Neuron (in vitro differentiated cells): Measurements from ENCODE around the gene CXCL9.
"Not testable (repeated sequence)": the region's sequence is repeated elsewhere in the genome, so short reads cannot be mapped to it uniquely, and the experiment has no call there.

ENCODE experiments used
- H2AFZ ChIP-seq: one replicate; pipeline ENCODE4 v1.6.1; 2013; ENCODE audit warnings: low read depth, mild to moderate bottlenecking, inconsistent platforms, low read length, moderate library complexity
- H3K27me3 ChIP-seq: one replicate; pipeline ENCODE4 v1.6.1; 2013; ENCODE audit warnings: low read length; ENCODE audit not compliant: insufficient read depth
- H3K36me3 ChIP-seq: one replicate; pipeline ENCODE4 v1.6.1; 2013; ENCODE audit warnings: low read length; ENCODE audit not compliant: insufficient read depth
- H3K4me1 ChIP-seq: one replicate; pipeline ENCODE4 v1.6.1; 2013; ENCODE audit warnings: low read length; ENCODE audit not compliant: insufficient read depth
- H3K4me3 ChIP-seq: 2 replicates; pipeline ENCODE4 v1.5.1; 2013; ENCODE audit warnings: mild to moderate bottlenecking, low read length, moderate library complexity
- H3K9me3 ChIP-seq: one replicate; pipeline ENCODE4 v1.6.1; 2013; ENCODE audit warnings: low read length

Gene CXCL9

GRCh38 chr4:76007089-76007862 lies at the start of gene CXCL9:
TSS of gene CXCL9 (minus strand) at chr4:76007509. CDS start at chr4:76007449, 60 bp downstream.
- no peaks in the 10 kb centered on the region for H3K36me3 ChIP-seq
- no peaks in the 10 kb centered on the region for H3K9me3 ChIP-seq
- peaks cover 6% of the 10 kb centered on the region for H3K4me1 ChIP-seq
- peaks cover 7% of the 10 kb centered on the region for H3K27me3 ChIP-seq
- H2AFZ ChIP-seq: no peak within 1 kb of the TSS
- H3K4me3 ChIP-seq: no peak within 1 kb of the TSS

DNA sequence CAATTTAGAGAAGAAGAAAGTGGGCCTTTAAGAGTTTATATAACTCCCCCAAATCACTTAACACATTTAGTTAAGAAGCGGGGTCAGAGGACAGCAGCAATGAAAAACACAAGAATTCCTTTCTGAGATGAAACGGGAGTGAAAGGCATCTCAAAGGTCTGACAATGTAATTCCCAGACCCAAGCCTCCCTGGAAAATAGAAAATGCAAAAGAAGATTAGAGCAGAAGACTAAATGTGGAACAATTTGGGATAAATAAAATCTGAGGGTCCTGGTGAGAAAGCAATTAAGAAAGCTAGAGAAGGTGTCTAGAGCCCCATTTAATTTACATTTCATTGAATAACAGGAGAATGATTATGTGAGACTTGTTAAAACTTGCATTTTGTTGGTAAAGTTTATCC lies 48.1 kb upstream of the CXCL9 start:
- Histone ChIP-seq H3K9me3 (no peaks in the 10 kb centered on the region), H2AFZ (no peak overlapping the region), H3K4me3 (no peak overlapping the region), H3K27me3 (peaks cover 16% of the 10 kb centered on the region), H3K4me1 (peaks cover 5% of the 10 kb centered on the region), H3K36me3 (no peaks in the 10 kb centered on the region)

- H3K36me3 ChIP-seq: no peaks in the 10 kb centered on the region
- H2AFZ ChIP-seq: no peak overlapping the region
- H3K9me3 ChIP-seq: no peaks in the 10 kb centered on the region
- peaks cover 16% of the 10 kb centered on the region for H3K27me3 ChIP-seq
- peaks cover 5% of the 10 kb centered on the region for H3K4me1 ChIP-seq
- H3K4me3 ChIP-seq: no peak overlapping the region
These were observed 47.7 kb upstream of the CXCL9 start for GRCh38 chr4:76055016-76055415.

DNA sequence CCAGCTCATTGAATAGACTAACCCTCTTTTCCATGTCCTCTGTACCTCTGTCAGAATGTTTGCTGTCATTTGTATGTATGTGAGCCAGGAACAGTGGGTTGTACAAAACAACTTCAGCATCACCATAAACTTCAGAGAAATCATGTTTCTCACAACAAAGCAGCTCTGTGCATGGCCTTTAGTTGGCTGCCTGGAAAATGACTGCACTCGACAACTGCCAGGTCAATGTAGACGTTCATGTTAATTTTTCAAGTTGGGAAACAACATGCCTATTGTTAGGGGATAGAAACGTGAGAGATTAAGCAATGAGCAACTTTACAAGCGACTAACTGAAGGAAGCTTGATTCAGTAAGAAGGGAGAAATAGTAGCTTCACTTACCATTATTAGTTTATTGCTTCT lies 46.4 kb upstream of the CXCL9 start:
- Histone ChIP-seq H3K4me1 (peaks cover 5% of the 10 kb centered on the region), H3K9me3 (no peaks in the 10 kb centered on the region), H2AFZ (no peak overlapping the region), H3K4me3 (no peak overlapping the region), H3K36me3 (no peaks in the 10 kb centered on the region), H3K27me3 (peaks cover 16% of the 10 kb centered on the region)

DNA sequence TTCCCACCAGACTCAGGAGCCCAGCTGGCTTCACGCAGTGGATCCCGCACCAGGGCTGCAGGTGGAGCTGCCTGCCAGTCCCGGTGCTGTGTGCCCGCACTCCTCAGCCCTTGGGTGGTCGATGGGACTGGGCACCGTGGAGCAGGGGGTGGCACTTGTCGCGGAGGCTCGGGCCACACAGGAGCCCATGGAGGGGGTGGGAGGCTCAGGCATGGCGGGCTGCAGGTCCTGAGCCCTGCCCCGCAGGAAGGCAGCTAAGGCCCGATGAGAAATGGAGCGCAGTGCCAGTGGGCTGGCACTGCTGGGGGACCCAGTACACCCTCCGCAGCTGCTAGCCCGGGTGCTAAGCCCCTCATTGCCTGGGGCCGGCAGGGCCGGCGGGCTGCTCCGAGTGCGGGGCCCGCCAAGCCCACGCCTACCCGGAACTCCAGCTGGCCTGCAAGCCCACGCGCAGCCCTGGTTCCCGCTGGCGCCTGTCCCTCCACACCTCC lies 43.3 kb upstream of the CXCL9 start:
- peaks cover 12% of the 10 kb centered on the region for H3K27me3 ChIP-seq
- H2AFZ ChIP-seq, H3K9me3 ChIP-seq, H3K4me3 ChIP-seq, H3K36me3 ChIP-seq, H3K4me1 ChIP-seq: not testable (repeated sequence)

DNA sequence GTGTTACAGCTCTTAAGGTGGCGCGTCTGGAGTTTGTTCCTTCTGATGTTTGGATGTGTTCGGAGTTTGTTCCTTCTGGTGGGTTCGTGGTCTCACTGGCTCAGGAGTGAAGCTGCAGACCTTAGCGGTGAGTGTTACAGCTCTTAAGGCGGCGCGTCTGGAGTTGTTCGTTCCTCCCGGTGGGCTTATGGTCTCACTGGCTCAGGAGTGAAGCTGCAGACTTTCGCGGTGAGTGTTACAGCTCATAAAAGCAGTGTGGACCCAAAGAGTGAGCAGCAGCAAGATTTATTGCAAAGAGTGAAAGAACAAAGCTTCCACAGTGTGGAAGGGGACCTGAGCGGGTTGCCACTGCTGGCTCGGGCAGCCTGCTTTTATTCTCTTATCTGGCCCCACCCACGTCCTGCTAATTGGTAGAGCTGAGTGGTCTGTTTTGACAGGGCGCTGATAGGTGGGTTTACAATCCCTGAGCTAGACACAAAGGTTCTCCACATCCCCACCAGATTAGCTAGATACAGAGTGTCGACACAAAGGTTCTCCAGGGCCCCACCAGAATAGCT lies 42.6 kb upstream of the CXCL9 start:
- not testable (repeated sequence) for H3K36me3 ChIP-seq, H3K4me1 ChIP-seq, H2AFZ ChIP-seq, H3K9me3 ChIP-seq, H3K27me3 ChIP-seq, H3K4me3 ChIP-seq

- H3K27me3 ChIP-seq, H3K4me3 ChIP-seq, H3K9me3 ChIP-seq, H3K4me1 ChIP-seq, H2AFZ ChIP-seq, H3K36me3 ChIP-seq: not testable (repeated sequence)
These were observed 37.4 kb upstream of the CXCL9 start for GRCh38 chr4:76044686-76045085.

GRCh38 chr4:76043306-76043705 lies 36.0 kb upstream of the CXCL9 start:
- not testable (repeated sequence) for H3K9me3 ChIP-seq, H3K4me1 ChIP-seq, H3K36me3 ChIP-seq, H3K4me3 ChIP-seq, H2AFZ ChIP-seq, H3K27me3 ChIP-seq

DNA sequence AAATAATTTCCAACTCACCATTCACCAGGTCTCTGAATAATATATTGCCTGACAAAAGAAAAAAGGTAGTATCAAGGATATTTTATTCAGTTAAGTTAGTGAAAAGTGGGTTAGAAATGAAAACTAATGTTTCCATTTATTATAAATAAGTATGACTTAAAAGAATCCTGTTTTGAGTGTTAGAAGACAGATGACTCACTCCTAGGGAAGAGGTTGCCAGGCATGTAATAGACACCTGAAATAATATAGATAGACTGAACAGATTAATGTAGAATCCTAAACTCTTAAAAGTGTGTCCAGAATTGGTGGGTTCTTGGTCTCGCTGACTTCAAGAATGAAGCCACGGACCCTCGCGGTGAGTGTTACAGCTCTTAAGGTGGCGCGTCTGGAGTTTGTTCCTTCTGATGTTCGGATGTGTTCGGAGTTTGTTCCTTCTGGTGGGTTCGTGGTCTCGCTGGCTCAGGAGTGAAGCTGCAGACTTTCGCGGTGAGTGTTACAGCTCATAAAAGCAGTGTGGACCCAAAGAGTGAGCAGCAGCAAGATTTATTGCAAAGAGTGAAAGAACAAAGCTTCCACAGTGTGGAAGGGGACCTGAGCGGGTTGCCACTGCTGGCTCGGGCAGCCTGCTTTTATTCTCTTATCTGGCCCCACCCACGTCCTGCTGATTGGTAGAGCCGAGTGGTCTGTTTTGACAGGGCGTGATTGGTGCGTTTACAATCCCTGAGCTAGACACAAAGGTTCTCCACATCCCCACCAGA lies 35.1 kb upstream of the CXCL9 start:
- not testable (repeated sequence) for H3K27me3 ChIP-seq

GRCh38 chr4:76036855-76037254 lies 29.5 kb upstream of the CXCL9 start:
- Histone ChIP-seq H3K4me3 (no peak overlapping the region), H3K9me3 (no peaks in the 10 kb centered on the region), H3K27me3 (peaks cover 11% of the 10 kb centered on the region), H3K4me1 (no peaks in the 10 kb centered on the region), H3K36me3 (no peaks in the 10 kb centered on the region), H2AFZ (no peak overlapping the region)

More for the DNA sequence above, 35.1 kb upstream of the CXCL9 start:
- H3K9me3 ChIP-seq, H3K36me3 ChIP-seq, H3K4me3 ChIP-seq, H3K4me1 ChIP-seq, H2AFZ ChIP-seq: not testable (repeated sequence)

GRCh38 chr4:76035799-76036380 lies 28.6 kb upstream of the CXCL9 start, which contains the start of gene CXCL11:
TSS of gene CXCL11 (minus strand) at chr4:76036070. CDS start at chr4:76035987, 83 bp downstream.
- no peak within 1 kb of the TSS for H2AFZ ChIP-seq
- H3K4me1 ChIP-seq: no peaks in the 10 kb centered on the region
- H3K4me3 ChIP-seq: no peak within 1 kb of the TSS
- H3K9me3 ChIP-seq: no peaks in the 10 kb centered on the region
- peaks cover 11% of the 10 kb centered on the region for H3K27me3 ChIP-seq
- no peaks in the 10 kb centered on the region for H3K36me3 ChIP-seq

- Histone ChIP-seq H3K4me3 (no peak overlapping the region), H3K4me1 (no peaks in the 10 kb centered on the region), H3K9me3 (no peaks in the 10 kb centered on the region), H2AFZ (no peak overlapping the region), H3K36me3 (no peaks in the 10 kb centered on the region), H3K27me3 (peaks cover 11% of the 10 kb centered on the region)
These were observed 27.8 kb upstream of the CXCL9 start for GRCh38 chr4:76035141-76035540.

GRCh38 chr4:76029300-76029699 lies 22.0 kb upstream of the CXCL9 start:
- H2AFZ ChIP-seq: no peak overlapping the region
- no peaks in the 10 kb centered on the region for H3K36me3 ChIP-seq
- H3K9me3 ChIP-seq: no peaks in the 10 kb centered on the region
- H3K4me1 ChIP-seq: no peaks in the 10 kb centered on the region
- no peak overlapping the region for H3K4me3 ChIP-seq
- peaks cover 16% of the 10 kb centered on the region for H3K27me3 ChIP-seq
